GM12864 (cell line): Measurements from ENCODE around the gene UBXN10.

ENCODE experiments used
- DNase-seq: peaks from one replicate; pipeline ENCODE4 v3.0.0-alpha.2; 2011; ENCODE audit warnings: low read depth
- H3K4me3 ChIP-seq: 2 replicates; pipeline ENCODE4 v1.5.1; 2011; ENCODE audit warnings: mild to moderate bottlenecking, low read depth, low read length, control low read depth
- CTCF ChIP-seq: IDR thresholded peaks from 2 replicates; pipeline ENCODE4 v1.5.1; 2011; ENCODE audit warnings: low read depth, mild to moderate bottlenecking, moderate library complexity, low read length, control low read depth, inconsistent platforms; ENCODE audit errors: missing control alignments

Gene UBXN10

GRCh38 chr1:20147846-20148570, 37.9 kb upstream of the UBXN10 start:
- TF ChIP-seq CTCF, result no peak
- no peak for DNase-seq

GRCh38 chr1:20148571-20149500, 37.1 kb upstream of the UBXN10 start:
- no peak overlapping the region for H3K4me3 ChIP-seq
- TF ChIP-seq CTCF, result no peak
- DNase-seq, result no peak

More at GRCh38 chr1:20147846-20148570, 37.9 kb upstream of the UBXN10 start:
- no peak overlapping the region for H3K4me3 ChIP-seq

- no peak overlapping the region for H3K4me3 ChIP-seq
- no peak for TF ChIP-seq CTCF
- DNase-seq, result no peak
Observed at GRCh38 chr1:20149601-20150325, 36.1 kb upstream of the UBXN10 start.

- H3K4me3 ChIP-seq, result no peak overlapping the region
- no peak for TF ChIP-seq CTCF
- DNase-seq, result no peak
Observed at GRCh38 chr1:20150326-20150705, 35.6 kb upstream of the UBXN10 start.

GRCh38 chr1:20150969-20151368, 34.9 kb upstream of the UBXN10 start:
- no peak overlapping the region for H3K4me3 ChIP-seq
- no peak for DNase-seq
- TF ChIP-seq CTCF, result no peak

GRCh38 chr1:20151906-20152598, 33.8 kb upstream of the UBXN10 start:
- peak; percentile 18 for DNase-seq
- TF ChIP-seq CTCF, result peak; percentile 90
- peak overlapping the region; percentile 48 for H3K4me3 ChIP-seq
